ENCODE data around the gene RPS6KA2. TPM values are rescaled to one million over a fixed set of nuclear protein-coding genes. Genes with fewer than 3 reads are reported as not detected.

RPS6KA2 gene
- polyA plus RNA-seq, 1 experiment, result 70.9 TPM

DNA sequence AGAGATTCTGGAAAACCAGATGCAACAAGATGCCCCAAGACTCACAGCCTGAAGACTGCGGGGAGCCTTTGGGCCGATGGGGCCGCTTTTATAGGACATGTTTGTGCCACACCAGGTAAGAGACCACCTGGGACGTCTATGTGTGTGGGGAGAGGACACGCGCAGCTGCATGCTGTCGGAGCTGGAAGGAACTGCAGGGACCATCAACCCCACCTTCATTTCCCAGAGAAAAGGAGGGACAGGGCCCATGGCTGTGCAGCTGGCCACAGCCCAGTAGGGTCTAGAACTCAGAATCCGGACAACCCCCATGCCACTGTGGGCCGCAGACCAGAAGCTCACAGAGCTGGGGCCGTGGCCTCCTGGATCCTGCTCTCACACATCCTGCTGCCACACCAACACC, 144.0 kb downstream of the RPS6KA2 start:
- ChIA-PET POLR2A (no interaction called here), CTCF (no interaction called here)
- TF ChIP-seq, protein P1, sequence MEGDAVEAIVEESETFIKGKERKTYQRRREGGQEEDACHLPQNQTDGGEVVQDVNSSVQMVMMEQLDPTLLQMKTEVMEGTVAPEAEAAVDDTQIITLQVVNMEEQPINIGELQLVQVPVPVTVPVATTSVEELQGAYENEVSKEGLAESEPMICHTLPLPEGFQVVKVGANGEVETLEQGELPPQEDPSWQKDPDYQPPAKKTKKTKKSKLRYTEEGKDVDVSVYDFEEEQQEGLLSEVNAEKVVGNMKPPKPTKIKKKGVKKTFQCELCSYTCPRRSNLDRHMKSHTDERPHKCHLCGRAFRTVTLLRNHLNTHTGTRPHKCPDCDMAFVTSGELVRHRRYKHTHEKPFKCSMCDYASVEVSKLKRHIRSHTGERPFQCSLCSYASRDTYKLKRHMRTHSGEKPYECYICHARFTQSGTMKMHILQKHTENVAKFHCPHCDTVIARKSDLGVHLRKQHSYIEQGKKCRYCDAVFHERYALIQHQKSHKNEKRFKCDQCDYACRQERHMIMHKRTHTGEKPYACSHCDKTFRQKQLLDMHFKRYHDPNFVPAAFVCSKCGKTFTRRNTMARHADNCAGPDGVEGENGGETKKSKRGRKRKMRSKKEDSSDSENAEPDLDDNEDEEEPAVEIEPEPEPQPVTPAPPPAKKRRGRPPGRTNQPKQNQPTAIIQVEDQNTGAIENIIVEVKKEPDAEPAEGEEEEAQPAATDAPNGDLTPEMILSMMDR (IDR thresholded peaks at IDR 0.05; ENCODE audit: low read depth, low read length), result no peak
- Histone ChIP-seq H3K27ac (ENCODE audit: low read depth, low read length) (no peak overlapping the region), H3K4me3 (ENCODE audit: low read depth, low read length) (no peak overlapping the region), H3K27me3 (ENCODE audit: control insufficient read depth, insufficient read depth, low read length) (no peaks in the 10 kb centered on the region), H3K9me3 (ENCODE audit: control insufficient read depth, insufficient read depth, low read length) (no peaks in the 10 kb centered on the region; the same call in 1 of the 2 replicates)
- DNase-seq (ENCODE audit: low read depth, low spot score), result no peak

DNA sequence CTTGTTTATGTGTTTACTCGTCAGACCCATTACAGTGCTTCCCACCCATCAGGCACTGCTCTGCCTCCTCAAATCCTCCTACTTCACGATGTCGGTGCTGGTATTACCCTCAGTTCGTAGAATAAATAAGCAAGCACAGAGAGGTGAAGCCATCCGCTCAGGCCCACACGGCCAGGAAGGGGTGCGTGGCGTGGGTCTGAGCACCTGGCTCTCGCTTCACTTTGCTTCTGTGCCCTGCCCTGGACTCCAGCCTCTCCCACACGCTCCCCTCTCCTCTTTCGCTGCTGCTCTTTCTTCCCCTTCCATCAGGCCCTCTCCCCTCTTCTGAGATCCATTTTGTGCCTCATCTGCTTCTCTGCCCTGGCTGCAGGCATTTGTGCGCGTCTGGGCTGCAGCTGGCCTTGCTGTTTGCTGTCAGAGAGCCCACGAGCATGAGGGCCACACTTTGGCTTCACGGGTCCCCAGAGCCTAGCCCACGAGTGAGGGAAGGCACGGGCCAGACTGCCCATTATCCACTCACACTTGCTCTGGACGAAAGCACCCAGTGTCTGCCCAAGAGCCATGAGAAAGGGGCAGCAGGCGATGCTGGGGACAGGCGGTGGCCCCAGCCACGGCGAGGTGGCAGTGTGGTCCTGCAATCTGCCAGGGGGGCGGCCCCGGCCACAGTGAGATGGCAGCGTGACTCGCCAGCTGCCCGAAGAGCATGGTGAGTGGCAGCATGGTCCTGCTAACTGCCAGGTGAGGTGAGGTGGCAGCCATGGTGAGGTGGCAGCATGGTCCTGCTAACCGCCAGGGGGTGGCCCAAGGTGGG, 148.1 kb downstream of the RPS6KA2 start:
- Histone ChIP-seq H3K27me3 (ENCODE audit: control insufficient read depth, insufficient read depth, low read length) (no peaks in the 10 kb centered on the region), H3K27ac (ENCODE audit: low read depth, low read length) (no peak overlapping the region), H3K9me3 (ENCODE audit: control insufficient read depth, insufficient read depth, low read length) (no peaks in the 10 kb centered on the region; the same call in 1 of the 2 replicates), H3K4me3 (ENCODE audit: low read depth, low read length) (no peak overlapping the region)
- ChIA-PET POLR2A (no interaction called here), CTCF (interaction anchor here (0.5 kb wide), 1 partner anchor 291 kb away, joined by 4 read pairs; no protein-coding TSS in a partner anchor)
- DNase-seq (ENCODE audit: low read depth, low spot score), result no peak
- TF ChIP-seq, protein P1 (IDR thresholded peaks at IDR 0.05; ENCODE audit: low read depth, low read length), result no peak

DNA sequence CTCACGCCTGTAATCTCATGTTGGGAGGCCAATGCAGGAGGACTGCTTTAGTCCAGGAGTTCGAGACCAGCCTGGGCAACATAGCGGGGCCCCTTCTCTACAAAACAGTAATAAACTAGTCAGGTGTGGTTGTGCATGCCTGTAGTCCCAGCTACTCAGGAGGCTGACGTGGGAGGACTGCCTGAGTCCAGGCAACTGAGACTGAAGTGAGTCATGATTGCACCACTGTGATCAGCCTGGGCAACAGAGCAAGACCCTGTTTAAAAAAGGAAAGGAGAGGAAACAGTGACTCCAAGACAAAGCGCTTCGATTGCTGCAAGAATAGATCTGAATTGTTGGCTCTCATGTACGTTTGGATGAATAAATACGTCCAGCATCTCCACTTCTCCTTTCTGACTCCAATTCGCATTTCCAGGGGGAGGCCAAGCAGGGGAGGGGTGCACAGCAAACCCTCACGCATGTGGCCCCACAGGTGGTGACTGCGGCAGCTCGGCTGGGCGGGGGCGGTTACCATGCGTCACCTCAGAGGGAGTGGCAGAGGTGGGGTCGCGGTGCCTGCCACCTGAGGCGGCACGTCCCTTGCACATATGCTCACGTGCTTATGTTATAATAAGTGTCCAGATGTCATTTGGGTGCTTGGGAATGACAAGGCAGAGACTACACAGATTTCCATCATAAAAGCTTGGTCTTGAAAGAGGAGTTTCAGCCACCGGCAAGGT, 149.2 kb downstream of the RPS6KA2 start:
- Histone ChIP-seq H3K4me3 (ENCODE audit: low read depth, low read length) (no peak overlapping the region), H3K27me3 (ENCODE audit: control insufficient read depth, insufficient read depth, low read length) (no peaks in the 10 kb centered on the region), H3K9me3 (ENCODE audit: control insufficient read depth, insufficient read depth, low read length) (no peaks in the 10 kb centered on the region; the same call in 1 of the 2 replicates), H3K27ac (ENCODE audit: low read depth, low read length) (no peak overlapping the region)
- ChIA-PET CTCF (interaction anchor here (1.1 kb wide), 1 partner anchor 77 kb away, joined by 4 read pairs; no protein-coding TSS in a partner anchor), POLR2A (no interaction called here)
- TF ChIP-seq, protein P1 (IDR thresholded peaks at IDR 0.05; ENCODE audit: low read depth, low read length), result no peak
- DNase-seq (ENCODE audit: low read depth, low spot score), result no peak

DNA sequence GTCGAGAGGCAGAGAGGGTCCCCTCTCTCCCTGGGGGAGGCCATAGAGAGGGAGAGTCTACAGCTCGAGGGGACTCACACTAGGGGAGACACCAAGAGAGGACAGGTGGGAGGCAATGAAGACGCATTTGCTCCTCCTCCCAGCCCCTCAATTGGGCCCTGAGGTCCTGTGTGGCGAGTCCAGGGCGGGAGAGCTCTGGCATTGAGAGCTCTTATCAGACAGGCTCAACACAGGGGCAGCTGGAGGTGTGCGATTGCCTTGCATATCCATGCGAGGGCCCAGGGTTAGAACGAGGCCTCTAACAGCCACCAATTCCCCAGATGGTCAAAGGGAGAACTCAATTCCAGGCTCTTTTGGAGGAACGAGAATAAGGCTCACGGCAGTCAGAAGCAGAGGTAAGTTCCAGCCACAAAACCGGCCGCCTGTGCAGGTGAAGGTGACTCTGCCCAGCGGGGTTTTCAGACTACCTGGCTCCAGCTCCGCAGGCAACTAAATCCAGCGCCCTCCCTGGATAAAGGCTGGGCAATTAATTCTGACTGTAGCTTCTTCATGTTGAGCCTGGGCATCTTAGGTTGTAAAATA, 150.3 kb downstream of the RPS6KA2 start:
- H3K4me3 ChIP-seq (ENCODE audit: low read depth, low read length), result no peak overlapping the region
- TF ChIP-seq, protein P1 (IDR thresholded peaks at IDR 0.05; ENCODE audit: low read depth, low read length), result no peak
- ChIA-PET CTCF (interaction anchor here (0.6 kb wide), 1 partner anchor 12 kb away, joined by 3 read pairs; no protein-coding TSS in a partner anchor), POLR2A (no interaction called here)
- H3K9me3 ChIP-seq (ENCODE audit: control insufficient read depth, insufficient read depth, low read length), result no peaks in the 10 kb centered on the region; the same call in 1 of the 2 replicates
- no peaks in the 10 kb centered on the region for H3K27me3 ChIP-seq (ENCODE audit: control insufficient read depth, insufficient read depth, low read length)
- no peak overlapping the region for H3K27ac ChIP-seq (ENCODE audit: low read depth, low read length)
- no peak for DNase-seq (ENCODE audit: low read depth, low spot score)

Measured in AG04450 (cell line).